Keratinocyte (primary cell): Measurements from ENCODE around the gene CNOT3.

ENCODE experiments used
- CTCF ChIP-seq, 3 experiments: IDR thresholded peaks in 1 of 3; conservative IDR thresholded peaks in 1 of 3; optimal IDR thresholded peaks in 1 of 3; 2 replicates in 2 of 3; 3 replicates in 1 of 3; pipeline versions ENCODE3 to v1.5.1; 2011; ENCODE audit warnings: low read length in 3 of 3, mild to moderate bottlenecking in 3 of 3, moderate library complexity in 2 of 3, control low read depth in 1 of 3, inconsistent platforms in 1 of 3; ENCODE audit not compliant: insufficient read depth in 2 of 3; ENCODE audit errors: extremely low read depth in 1 of 3
- EZH2 ChIP-seq: IDR thresholded peaks from one replicate; pipeline ENCODE4 v1.6.1; 2012; ENCODE audit warnings: inconsistent platforms, mild to moderate bottlenecking, low read length, moderate library complexity

- TF ChIP-seq CTCF (optimal IDR thresholded peaks at IDR 0.05 in 1 of 3, IDR thresholded peaks at IDR 0.05 in 1 of 3, conservative IDR thresholded peaks at IDR 0.05 in 1 of 3; ENCODE audit: extremely low read depth in 1 of 3, insufficient read depth in 2 of 3, low read length in 3 of 3) (no peak), EZH2 (no peak)
These were observed 31.7 kb downstream of the CNOT3 start for GRCh38 chr19:54169149-54169740.
